Stimulated activated naive CD8-positive, alpha-beta T cell treated with anti-CD3 and anti-CD28 coated beads, Interleukin-15, Interleukin-2, amounts not matched to agents 100 U/mL and 50 U/mL, for 24 hours (primary cell): ENCODE results near the gene HOXD10.

Experiments
- ATAC-seq: fragments of 150-1000 bp; cut with Tn5 transposase; one replicate; pipeline ENCODE4 v1.10.0; 2021
- DNase-seq: peaks from one replicate; pipeline ENCODE4 v3.0.0; 2021

HOXD10 gene

DNA sequence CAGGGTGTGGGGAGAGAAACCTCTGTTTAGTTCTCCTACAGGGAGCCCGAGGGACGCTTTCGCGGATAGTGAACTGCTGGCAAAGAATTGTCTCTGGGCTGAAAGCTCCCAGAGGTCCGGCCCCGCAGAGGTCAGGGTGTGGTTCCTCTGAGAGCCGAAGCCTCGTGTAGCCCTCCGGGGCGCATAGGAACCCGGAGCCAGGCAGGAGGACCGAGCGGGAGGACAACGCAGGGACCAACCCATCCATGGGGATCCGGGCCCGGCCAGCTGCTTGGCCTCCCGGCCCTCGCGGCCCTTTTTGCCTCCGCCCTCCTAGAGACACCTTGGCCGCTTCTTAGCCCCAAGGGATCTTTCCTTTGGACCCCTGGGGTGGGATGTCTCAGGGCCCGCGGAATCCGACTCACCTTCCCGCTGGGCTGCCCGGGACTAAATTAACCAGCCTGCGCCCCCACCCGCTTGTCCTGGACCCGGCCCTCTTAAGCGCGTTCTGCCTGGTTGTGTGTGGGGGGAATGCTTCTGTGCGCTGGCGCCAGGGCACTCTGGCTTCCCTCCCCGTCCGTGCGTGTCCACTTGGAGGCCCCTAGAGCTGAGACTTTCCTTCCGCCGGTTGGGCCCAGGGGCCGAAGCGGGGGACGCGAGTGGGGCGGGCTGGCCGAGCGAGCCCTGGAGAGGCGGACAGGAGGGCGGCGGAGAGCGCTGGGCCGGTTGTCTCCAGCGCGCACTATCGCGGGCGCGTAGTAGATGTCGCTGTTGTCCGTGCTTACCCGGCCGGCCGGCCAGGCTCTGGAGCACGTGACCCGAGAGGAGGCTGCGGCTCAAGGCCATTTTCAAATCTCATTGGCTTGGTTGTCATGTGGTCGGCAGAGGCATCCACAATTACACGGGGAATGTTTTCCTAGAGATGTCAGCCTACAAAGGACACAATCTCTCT lies at the start of gene HOXD10:
HOXD10 (plus strand) TSS at position 896 of the 931 bp plus-strand sequence. CDS start 56 bp downstream, outside the sequence.
- DNase-seq (no peak), ATAC-seq (no peak)

DNA sequence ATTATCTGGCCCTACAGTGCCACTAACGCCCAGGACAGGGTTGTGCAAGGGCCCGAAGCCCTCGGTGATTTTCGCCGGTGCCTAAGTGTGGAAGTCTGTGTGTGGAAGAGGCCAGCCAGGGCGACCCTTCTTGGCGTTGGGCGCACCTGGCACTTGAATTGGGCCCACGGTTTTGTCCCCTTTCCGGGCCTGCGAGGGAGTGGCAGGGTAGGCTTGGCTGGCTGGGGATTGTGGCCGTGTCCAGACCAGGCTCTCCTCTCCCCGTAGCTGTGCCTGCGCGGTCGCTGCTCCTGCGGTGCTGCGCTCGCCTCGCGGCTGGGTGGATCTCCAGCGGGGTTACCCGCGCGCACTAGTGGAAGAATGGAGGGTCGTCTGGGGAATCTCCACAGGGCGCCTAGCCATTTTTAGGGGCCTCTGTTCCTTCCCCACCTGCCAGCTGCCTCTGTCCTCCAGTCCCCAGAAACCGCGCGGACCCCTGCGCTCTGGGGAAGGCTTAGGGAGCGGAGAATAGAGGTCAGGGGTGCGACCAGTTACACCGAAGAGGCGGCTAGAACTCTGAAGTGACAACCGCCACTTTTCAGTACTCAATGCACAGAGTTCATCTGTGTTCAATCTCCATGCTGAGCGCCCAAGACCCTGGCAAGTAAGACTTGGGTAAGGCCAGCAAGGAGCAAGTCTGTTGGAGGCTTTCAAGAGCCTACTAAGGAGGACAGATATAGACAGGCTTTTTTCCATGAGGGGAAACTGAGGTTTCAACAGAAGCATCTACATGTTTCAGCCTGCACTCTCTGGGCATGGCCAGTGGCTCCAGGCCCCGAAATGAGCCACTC lies 48.8 kb upstream of the HOXD10 start:
- DNase-seq (no peak), ATAC-seq (no peak)

- no peak for ATAC-seq
- no peak for DNase-seq
Measured at GRCh38 chr2:176068419-176068832, 48.2 kb upstream of the HOXD10 start.

DNA sequence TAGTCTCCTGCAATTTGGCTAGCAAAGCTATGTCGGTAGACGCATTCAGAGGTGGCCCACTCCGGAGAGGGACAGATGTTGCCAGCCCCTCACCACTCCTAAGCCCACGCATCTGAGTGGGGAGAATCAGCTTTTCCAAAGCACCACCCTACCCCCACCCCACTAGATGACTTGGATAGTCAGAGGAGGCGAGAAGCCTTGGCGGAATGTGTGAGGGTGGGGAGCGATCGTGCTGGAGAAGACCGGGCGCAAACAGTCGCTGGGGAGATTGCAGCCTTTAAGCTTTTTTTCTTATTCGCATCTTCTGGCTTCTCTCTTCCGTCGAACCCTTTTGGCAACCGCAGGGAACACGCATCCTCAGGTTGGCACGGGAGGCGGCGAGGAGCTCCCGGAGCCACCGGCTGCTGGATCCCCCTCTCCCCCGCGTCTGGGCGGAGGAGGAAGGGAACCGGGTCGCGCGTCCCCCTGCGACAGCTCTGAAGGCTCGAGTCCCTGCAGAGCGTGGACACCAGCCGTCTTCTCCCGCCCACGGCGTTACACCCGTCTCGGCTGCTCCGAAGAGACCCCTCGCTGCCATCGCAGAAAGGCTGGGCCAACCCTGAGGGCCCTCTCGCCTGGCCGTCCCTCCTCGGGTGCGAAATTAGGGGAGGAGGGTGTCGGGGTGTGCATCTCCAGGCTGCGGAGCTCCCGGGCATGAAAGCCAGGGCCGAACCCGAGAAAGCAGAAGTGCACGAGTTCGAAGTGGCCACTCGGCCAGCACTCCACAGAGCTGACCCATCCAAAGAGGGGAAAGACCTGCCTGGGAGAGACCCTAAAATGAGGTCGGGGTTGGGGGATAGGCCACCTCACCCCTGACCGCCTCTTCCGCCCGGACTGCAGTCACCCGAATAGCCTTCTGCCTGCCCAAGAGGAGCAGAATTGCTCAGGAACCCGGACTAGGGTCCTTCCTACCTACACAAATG lies 45.0 kb upstream of the HOXD10 start:
- DNase-seq (no peak), ATAC-seq (no peak)

- DNase-seq = no peak
- no peak for ATAC-seq
Measured at GRCh38 chr2:176072292-176072669, 44.3 kb upstream of the HOXD10 start.

GRCh38 chr2:176072951-176073904 lies 43.4 kb upstream of the HOXD10 start:
- DNase-seq (no peak), ATAC-seq (no peak)

DNA sequence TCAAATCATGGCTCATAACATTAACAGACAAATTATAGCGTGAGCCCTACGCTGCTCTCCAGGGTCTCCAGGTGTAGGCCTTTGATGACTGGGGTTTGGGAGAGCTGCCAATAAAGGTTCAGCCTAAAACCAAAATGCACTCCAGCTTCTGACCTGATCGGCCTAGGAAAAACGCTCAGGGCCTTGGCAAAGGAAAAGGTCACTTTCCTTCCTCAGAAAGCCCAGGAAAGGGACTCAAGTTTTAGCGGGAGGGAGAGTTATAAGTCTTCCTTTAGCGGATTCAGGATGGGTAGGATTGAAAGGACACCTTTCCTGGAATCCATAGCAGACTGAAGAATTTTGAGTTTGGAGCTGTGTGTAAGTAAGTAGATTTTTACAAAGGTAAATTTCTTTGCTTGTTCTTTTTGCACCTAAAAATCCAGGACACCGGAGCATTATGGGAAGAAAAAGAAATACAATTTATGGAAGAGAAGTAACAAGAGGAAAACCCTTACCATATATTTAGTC lies 41.6 kb upstream of the HOXD10 start:
- DNase-seq (no peak), ATAC-seq (no peak)

DNA sequence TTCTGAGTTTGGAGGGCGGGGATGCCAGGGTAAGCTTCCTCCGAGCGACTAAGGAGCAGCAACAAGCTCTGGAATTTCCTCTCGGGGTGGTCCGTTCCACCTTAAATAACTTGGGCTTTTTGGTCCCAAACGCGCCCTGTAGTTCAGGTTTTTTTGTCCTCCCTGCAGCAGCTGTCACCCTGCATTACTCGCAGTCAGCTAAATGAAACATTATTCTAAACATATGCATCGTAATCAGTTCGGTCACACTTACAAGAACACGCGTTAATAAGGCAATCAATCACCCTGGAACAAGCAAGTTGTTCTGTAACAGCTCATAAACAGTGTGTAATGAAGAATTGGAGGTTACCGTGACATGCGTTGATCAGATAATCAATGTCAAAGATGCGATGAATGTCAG lies 41.1 kb upstream of the HOXD10 start:
- ATAC-seq (no peak), DNase-seq (no peak)

GRCh38 chr2:176076063-176076462 lies 40.5 kb upstream of the HOXD10 start:
- no peak for DNase-seq
- no peak for ATAC-seq

- ATAC-seq = no peak
- DNase-seq = no peak
Measured at GRCh38 chr2:176076796-176077195, 39.8 kb upstream of the HOXD10 start.

- DNase-seq (no peak), ATAC-seq (no peak)
Measured at GRCh38 chr2:176078541-176079284, 37.9 kb upstream of the HOXD10 start.

DNA sequence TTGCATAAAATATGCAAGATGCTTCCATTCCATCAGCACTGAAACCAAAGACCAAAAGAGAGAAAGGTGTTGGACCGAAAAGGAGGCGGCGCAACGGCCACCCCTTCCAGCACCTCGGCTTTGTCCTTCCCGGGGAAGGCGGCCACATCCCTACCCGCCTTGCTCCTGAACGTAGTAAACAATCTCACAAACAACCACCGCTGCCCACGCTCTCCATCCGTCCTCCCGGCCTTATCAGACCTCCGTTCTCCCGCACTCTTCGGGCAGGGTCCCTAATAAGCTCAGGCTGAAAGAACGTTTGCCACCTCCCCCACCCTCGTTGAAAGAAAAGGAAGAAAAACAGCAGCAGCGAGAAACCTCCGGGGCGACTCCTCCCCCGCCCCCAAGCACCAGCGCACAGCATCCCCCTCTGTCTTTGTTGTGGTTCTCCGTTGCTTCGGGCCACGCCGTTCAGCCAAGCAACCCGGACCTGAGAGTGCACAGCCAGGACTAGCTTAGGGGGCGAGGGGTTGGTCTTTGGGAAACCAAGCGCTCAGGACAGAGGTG lies 37.2 kb upstream of the HOXD10 start:
- DNase-seq = no peak

DNA sequence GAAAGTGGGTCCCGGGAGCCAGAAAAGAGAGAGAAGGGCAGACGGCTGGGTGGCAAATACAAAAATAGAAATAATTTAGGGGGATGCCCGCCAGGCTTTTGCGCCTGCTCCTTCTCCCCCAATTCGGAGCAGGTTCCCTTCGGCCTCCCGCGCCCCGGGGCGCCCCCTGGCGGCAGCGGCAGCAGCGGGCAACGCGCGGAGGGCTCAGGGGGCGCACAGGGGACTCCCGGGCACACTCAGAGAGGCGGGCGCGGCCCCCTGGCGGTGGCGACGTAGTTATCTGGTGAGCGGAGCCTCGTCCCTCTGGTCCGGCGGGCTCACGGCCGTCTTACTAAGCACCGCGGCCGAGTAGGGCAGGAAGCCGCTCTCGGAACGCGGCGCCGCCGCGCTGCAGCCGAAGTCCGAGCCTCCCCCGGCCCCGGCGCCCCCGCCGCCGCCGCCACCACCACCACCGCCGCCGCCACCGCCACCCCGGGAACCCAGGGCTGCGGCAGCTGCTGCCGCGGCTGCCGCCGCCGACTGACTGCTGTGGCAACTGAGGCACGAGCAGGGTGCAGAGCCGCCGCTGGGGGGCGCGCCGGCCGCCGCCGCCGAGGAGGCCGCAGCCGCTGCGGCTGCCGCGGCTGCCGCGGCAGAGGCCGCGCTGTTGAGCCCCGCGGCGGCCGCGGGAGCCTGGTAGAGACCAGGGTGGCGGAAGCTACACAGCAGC lies 36.6 kb upstream of the HOXD10 start:
- peak; percentile 54 for DNase-seq

More for the DNA sequence above, 37.2 kb upstream of the HOXD10 start:
- ATAC-seq = no peak

DNA sequence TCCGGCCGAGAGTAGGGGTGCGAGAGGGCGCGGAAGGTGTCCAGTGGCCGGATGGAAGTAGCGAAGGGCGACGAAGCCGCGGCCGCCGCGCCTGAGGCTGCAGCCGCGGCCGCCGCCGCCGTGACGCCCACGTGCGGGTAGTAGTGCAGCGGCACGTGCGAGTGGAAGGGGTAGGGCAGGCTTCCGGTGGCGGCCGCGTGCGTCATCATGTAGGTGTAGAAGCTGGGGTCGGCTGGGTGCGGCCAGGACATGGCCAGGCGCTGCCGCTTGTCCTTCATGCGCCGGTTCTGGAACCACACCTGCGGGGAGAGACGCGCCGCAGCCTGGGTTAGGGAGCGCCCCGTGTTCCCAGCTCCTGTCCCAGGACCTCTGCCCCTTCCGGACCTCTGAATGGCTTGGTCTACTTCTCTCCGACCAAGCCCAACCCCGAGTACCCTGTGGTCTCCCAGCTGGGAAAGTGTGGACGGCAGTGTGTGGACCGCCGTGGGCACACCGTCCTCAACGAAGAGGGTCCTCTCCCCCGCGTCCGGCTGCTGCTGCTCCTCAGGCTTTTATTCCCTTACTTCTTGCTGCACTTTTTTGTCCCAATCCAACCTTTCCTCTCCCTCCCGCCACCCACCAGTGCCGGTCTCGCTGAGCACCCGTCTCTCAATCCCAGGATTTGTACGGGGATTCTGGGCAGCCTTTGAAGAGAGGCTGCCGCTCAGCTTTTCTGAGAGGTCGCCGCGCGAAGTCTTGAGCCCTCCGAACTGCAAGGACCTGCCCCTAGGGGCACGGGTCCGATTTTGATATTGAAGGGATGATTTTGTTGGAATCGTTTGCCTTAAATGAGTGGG lies 35.8 kb upstream of the HOXD10 start:
- DNase-seq (no peak), ATAC-seq (no peak)

More for the DNA sequence above, 36.6 kb upstream of the HOXD10 start:
- peak; percentile 49 for ATAC-seq

DNA sequence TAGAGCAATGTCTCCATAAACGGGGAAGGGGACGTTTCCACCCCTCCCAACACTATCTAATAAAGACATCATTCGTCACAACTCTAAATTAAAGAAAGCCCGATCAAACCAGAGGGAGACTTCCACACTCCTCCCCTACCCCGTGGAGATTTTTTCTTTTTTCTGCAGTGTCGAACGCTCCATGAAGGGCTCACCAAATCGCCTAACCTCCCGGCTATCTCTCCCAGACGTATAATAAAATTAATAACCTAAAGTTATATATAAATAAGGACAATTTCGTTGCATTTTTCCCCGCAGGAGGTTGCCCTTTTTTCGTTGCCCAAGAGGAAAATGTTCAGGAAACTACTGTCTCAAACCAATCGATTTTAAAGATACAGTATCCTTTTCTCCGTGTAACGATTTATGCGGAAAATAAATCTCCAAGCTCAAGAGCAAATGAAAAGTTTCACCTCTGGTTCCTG lies 35.2 kb upstream of the HOXD10 start:
- DNase-seq (no peak), ATAC-seq (no peak)

DNA sequence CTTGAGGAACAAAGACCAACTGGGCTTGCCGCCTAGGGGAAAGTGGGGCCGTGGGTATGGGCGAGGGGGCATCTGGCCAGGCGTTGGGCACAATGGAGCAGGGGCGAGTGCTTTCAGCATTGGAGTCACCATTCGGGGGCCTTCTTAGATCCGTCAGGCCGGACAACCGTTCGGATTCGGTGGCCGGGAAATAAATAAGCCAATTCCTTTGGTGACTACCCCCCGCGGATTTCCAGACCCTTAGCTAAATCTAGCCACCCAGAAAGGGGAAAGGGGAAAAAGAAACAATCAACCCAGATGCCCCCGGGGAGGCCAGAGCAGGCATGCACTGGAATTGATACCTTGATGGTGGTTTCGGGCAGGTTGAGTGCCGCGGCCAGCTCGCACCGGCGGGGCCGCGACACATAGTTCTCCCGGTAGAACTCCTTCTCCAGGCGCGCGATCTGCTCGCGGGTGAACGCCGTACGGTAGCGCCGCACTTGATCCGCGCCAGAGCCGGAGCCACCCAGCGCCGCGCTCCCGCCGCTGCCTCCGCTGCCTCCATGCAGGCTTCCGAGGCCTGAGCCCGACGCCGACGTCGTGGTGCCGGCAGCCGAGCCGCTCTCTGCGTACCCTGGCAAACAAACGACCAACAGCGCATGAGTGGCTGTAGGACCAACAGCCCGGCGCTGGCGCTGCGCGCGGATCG lies 34.6 kb upstream of the HOXD10 start:
- no peak for ATAC-seq
- no peak for DNase-seq

DNA sequence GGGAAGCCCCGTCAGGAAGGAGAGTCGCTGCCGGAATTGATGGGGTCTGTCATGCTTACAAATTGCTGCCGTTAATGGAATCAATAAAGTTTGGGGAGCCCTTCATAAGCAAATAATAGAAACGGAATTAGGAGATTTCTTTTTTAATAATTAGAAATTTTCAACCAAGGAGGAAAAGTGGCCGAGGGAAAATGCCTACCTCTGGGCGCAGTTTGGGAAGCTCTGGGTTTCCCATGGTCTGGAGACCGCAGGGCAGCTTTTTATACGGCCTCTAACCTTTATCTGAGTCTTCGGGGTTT lies 34.1 kb upstream of the HOXD10 start:
- DNase-seq = no peak
- ATAC-seq = no peak
